GM23338 (cell line): Measurements from ENCODE around the gene SRPRA. TPM values are rescaled to one million over a fixed set of nuclear protein-coding genes. Genes with fewer than 3 reads are reported as not detected.
A peak's percentile ranks its signal among the peaks of the same experiment; 100 is the strongest.

ENCODE experiments used
- ATAC-seq: fragments of 200-7000 bp; cut with Tn5 transposase; 3 replicates; pipeline ENCODE4 v1.9.1; 2020
- DNase-seq: peaks from one replicate; pipeline ENCODE4 v3.0.0-alpha.2; 2015; ENCODE audit warnings: low spot score
- H2AFZ ChIP-seq: fragments of 200-600 bp; sonication (generic); 2 replicates; pipeline ENCODE4 v1.8.0; 2016; ENCODE audit warnings: antibody characterized with exemption, mild to moderate bottlenecking, moderate library complexity
- H3F3A ChIP-seq: fragments of 200-600 bp; sonication (generic); replicated peaks from 2 replicates; pipeline ENCODE4 v1.8.0; 2017; ENCODE audit warnings: antibody characterized with exemption, mixed run types, low read depth
- H3K27ac ChIP-seq: fragments of 200-600 bp; sonication (generic); 2 replicates; pipeline ENCODE4 v1.6.1; 2016; ENCODE audit warnings: low read depth
- H3K27me3 ChIP-seq: fragments of 200-600 bp; sonication (generic); 2 replicates; pipeline ENCODE4 v1.8.0; 2016; ENCODE audit warnings: mild to moderate bottlenecking, mixed run types, moderate library complexity; ENCODE audit not compliant: insufficient read depth
- H3K36me3 ChIP-seq: fragments of 200-600 bp; sonication (generic); 2 replicates; pipeline ENCODE4 v1.8.0; 2016; ENCODE audit warnings: mild to moderate bottlenecking; ENCODE audit not compliant: insufficient read depth
- H3K4me1 ChIP-seq: fragments of 200-600 bp; sonication (generic); 2 replicates; pipeline ENCODE4 v1.8.0; 2016; ENCODE audit warnings: mild to moderate bottlenecking, moderate library complexity; ENCODE audit not compliant: insufficient read depth
- H3K4me2 ChIP-seq: fragments of 200-600 bp; sonication (generic); 2 replicates; pipeline ENCODE4 v1.7.1; 2017; ENCODE audit warnings: mixed run types
- H3K4me3 ChIP-seq: fragments of 200-600 bp; sonication (generic); 2 replicates; pipeline ENCODE4 v1.6.1; 2016; ENCODE audit warnings: mixed run types
- H3K79me2 ChIP-seq: fragments of 200-600 bp; sonication (generic); replicated peaks from 2 replicates; pipeline ENCODE4 v1.8.0; 2017; ENCODE audit warnings: mild to moderate bottlenecking; ENCODE audit not compliant: insufficient read depth
- H3K9me2 ChIP-seq: fragments of 200-600 bp; sonication (generic); 2 replicates; pipeline ENCODE4 v1.8.0; 2017; ENCODE audit not compliant: insufficient read depth
- H4K20me1 ChIP-seq: fragments of 200-600 bp; sonication (generic); replicated peaks from 2 replicates; pipeline ENCODE4 v1.8.0; 2017; ENCODE audit warnings: mild to moderate bottlenecking; ENCODE audit not compliant: insufficient read depth
- H3K27ac Mint-ChIP-seq: 2 replicates; pipeline ENCODE4 v1.8.0; 2020; ENCODE audit warnings: inconsistent platforms, mild to moderate bottlenecking, moderate library complexity, mixed read lengths
- H3K27me3 Mint-ChIP-seq: 3 replicates; pipeline ENCODE4 v1.8.0; 2022; ENCODE audit warnings: low read depth, mild to moderate bottlenecking, moderate library complexity, mixed read lengths, inconsistent platforms; ENCODE audit not compliant: insufficient read depth, poor library complexity
- H3K36me3 Mint-ChIP-seq: 3 replicates; pipeline ENCODE4 v1.8.0; 2021; ENCODE audit warnings: low read depth, mild to moderate bottlenecking, inconsistent platforms, moderate library complexity, mixed read lengths
- H3K4me1 Mint-ChIP-seq: 3 replicates; pipeline ENCODE4 v1.8.0; 2020; ENCODE audit warnings: mild to moderate bottlenecking, inconsistent platforms, mixed read lengths
- H3K4me3 Mint-ChIP-seq: 3 replicates; pipeline ENCODE4 v1.8.0; 2021; ENCODE audit warnings: moderate library complexity, mild to moderate bottlenecking, inconsistent platforms, mixed read lengths
- H3K9me3 Mint-ChIP-seq: 3 replicates; pipeline ENCODE4 v1.8.0; 2020; ENCODE audit warnings: moderate library complexity, mild to moderate bottlenecking, inconsistent platforms, mixed read lengths
- CREB1 ChIP-seq: fragments of 250-450 bp; sonication (Bioruptor Pico); IDR thresholded peaks from 2 replicates; pipeline ENCODE4 v1.5.0; 2020; ENCODE audit warnings: low read depth, mild to moderate bottlenecking, moderate library complexity
- ETS1 ChIP-seq: IDR thresholded peaks from 2 replicates; pipeline ENCODE4 v1.6.1; 2016; ENCODE audit warnings: antibody characterized with exemption
- POLR2AphosphoS5 ChIP-seq: IDR thresholded peaks from 2 replicates; pipeline ENCODE4 v1.6.1; 2016; ENCODE audit warnings: antibody characterized with exemption, low read depth
- REST ChIP-seq: IDR thresholded peaks from one replicate; pipeline ENCODE4 v1.6.1; 2018; ENCODE audit warnings: antibody characterized with exemption; ENCODE audit not compliant: unreplicated experiment
- long read RNA-seq: library from polyadenylated mRNA; unstranded; transcript quantifications from one replicate; pipeline ENCODE4 v2.0.0, GENCODE V29; 2020; ENCODE audit not compliant: unreplicated experiment
- polyA plus RNA-seq: library from polyadenylated mRNA; unstranded; fragments of >200 nt; fragmentation: Nextera tagmentation; extraction: Ambion mirVana; gene quantifications from 2 replicates; pipeline ENCODE4 v1.2.1, GENCODE V29; 2016
- total RNA-seq: library from RNA; depleted of rRNA; stranded (reverse); fragments of >200 nt; shearing (Covaris generic); gene quantifications from 2 replicates; pipeline ENCODE4 v1.2.3, GENCODE V29; 2014; rRNA removed

Gene SRPRA, protein sequence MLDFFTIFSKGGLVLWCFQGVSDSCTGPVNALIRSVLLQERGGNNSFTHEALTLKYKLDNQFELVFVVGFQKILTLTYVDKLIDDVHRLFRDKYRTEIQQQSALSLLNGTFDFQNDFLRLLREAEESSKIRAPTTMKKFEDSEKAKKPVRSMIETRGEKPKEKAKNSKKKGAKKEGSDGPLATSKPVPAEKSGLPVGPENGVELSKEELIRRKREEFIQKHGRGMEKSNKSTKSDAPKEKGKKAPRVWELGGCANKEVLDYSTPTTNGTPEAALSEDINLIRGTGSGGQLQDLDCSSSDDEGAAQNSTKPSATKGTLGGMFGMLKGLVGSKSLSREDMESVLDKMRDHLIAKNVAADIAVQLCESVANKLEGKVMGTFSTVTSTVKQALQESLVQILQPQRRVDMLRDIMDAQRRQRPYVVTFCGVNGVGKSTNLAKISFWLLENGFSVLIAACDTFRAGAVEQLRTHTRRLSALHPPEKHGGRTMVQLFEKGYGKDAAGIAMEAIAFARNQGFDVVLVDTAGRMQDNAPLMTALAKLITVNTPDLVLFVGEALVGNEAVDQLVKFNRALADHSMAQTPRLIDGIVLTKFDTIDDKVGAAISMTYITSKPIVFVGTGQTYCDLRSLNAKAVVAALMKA
- total RNA-seq = 49.3 and 53.2 TPM in 2 replicates
- polyA plus RNA-seq = 27.1 and 28.0 TPM in 2 replicates
- long read RNA-seq, partial matches to known transcripts = 3 of 6 reads
- long read RNA-seq, other reads (novel, unspliced or antisense) = 0 of 6 reads

DNA sequence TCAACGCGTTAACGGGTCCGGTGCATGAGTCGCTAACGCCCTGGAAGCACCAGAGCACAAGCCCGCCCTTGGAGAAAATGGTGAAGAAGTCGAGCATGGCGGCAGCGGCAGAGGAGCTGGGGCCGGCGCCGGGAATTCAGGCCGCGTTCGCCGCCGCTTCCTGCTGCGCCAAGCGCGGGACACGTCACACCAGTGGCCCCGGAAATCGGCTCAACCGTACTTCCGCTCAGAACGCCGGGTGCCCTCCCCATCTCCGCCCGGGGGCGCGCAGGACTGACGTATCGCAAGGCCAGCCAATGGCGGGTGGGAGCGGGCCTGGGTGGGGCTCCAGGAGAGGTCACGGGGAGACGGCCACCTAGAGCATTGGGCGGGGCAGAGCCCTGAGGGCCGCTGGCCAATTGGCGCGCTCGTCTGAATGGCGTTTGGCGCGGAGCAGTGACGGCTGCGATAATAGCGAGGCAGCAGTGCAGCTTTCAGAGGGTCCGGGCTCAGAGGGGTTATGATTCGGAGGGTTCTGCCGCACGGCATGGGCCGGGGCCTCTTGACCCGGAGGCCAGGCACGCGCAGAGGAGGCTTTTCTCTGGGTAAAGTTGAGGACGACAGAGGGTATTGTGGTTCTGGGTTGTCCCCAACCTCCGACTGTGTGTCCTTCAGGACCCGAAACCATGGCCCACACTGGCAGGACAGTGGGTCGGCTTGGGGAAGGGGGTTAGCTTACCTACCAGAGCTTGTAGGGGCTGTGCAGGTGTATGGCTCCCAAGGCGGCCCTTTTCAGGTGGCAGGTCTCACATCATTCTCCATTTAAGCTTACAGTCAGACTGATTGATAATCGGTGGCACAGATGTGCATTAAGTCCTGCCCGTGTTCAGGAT, at the start of gene SRPRA, which contains the start of gene FOXRED1:
TSS of gene SRPRA (minus strand) at position 188 of the 872 bp plus-strand sequence. CDS start at position 97, 91 bp downstream.
TSS of gene FOXRED1 (plus strand) at position 447 of the 872 bp plus-strand sequence. CDS start at position 500, 53 bp downstream.
- Mint-ChIP-seq H3K27ac (peak within 1 kb of the TSS; percentile 99), H3K27me3 (peaks cover 14% of the 10 kb centered on the region), H3K36me3 (peaks cover 66% of the 10 kb centered on the region), H3K9me3 (no peaks in the 10 kb centered on the region), H3K4me1 (peaks cover 12% of the 10 kb centered on the region), H3K4me3 (peak within 1 kb of the TSS; percentile 96)
- Histone ChIP-seq H3K4me1 (peaks cover 9% of the 10 kb centered on the region; the same call in 1 of the 2 replicates), H3F3A (peaks cover 25% of the 10 kb centered on the region; the same call in 1 of the 2 replicates), H3K4me2 (peak within 1 kb of the TSS; percentile 98), H4K20me1 (no peaks in the 10 kb centered on the region), H3K27me3 (no peaks in the 10 kb centered on the region), H3K79me2 (peaks cover 38% of the 10 kb centered on the region), H2AFZ (peak within 1 kb of the TSS; percentile 94; the same call in 1 of the 2 replicates), H3K27ac (peak within 1 kb of the TSS; percentile 95), H3K9me2 (no peaks in the 10 kb centered on the region), H3K36me3 (peaks cover 30% of the 10 kb centered on the region), H3K4me3 (peak within 1 kb of the TSS; percentile 70)
- TF ChIP-seq ETS1 (peak; percentile 70), POLR2AphosphoS5 (peak; percentile 84), CREB1 (peak; percentile 98), REST (no peak)
- ATAC-seq (peak; percentile 96), DNase-seq (peak; percentile 99)
